Activated CD8-positive, alpha-beta memory T cell treated with anti-CD3 and anti-CD28 coated beads, Interleukin-2, amount 10 ng/mL, durations not matched to agents 7 days and 5 days (primary cell): ENCODE data around the gene SLMAP. TPM values are rescaled to one million over a fixed set of nuclear protein-coding genes. Genes with fewer than 3 reads are reported as not detected.

ENCODE experiments used
- ATAC-seq: fragments of 150-1000 bp; cut with Tn5 transposase; one replicate; pipeline ENCODE4 v1.10.0; 2021; ENCODE audit warnings: moderate library complexity
- CTCF ChIA-PET: fragments of 350-600 bp; sonication (Branson Sonifier 250); formaldehyde crosslinking; loops from one replicate; lab custom pipeline; 2021; ENCODE audit warnings: antibody characterized with exemption; lab: Charles Lee
- DNase-seq: peaks from one replicate; pipeline ENCODE4 v3.0.0-alpha.2; 2020
- H3K27ac Mint-ChIP-seq: one replicate; pipeline ENCODE4 v1.8.0; 2021; ENCODE audit warnings: mild to moderate bottlenecking, mixed read lengths
- H3K27me3 Mint-ChIP-seq: one replicate; pipeline ENCODE4 v1.8.0; 2021; ENCODE audit warnings: mixed read lengths
- H3K36me3 Mint-ChIP-seq: one replicate; pipeline ENCODE4 v1.8.0; 2021; ENCODE audit warnings: mild to moderate bottlenecking, mixed read lengths
- H3K4me1 Mint-ChIP-seq: one replicate; pipeline ENCODE4 v1.8.0; 2021; ENCODE audit warnings: mixed read lengths
- H3K4me3 Mint-ChIP-seq: one replicate; pipeline ENCODE4 v1.8.0; 2021; ENCODE audit warnings: mild to moderate bottlenecking, moderate library complexity, mixed read lengths
- H3K9me3 Mint-ChIP-seq: one replicate; pipeline ENCODE4 v1.8.0; 2022; ENCODE audit warnings: low read depth, mixed read lengths
- total RNA-seq, 2 experiments: library from RNA; stranded (reverse); gene quantifications; one replicate each; pipeline ENCODE4 v1.2.3, GENCODE V29; 2021

Gene SLMAP
- total RNA-seq, 2 experiments from 2014 or later, result 57.6 to 69.6 TPM

GRCh38 chr3:57758686-57759085 lies 2.6 kb downstream of the SLMAP start:
- Mint-ChIP-seq H3K4me3 (peak overlapping the region; percentile 94), H3K36me3 (peaks cover 38% of the 10 kb centered on the region), H3K27ac (no peak overlapping the region), H3K4me1 (peaks cover 53% of the 10 kb centered on the region), H3K9me3 (no peaks in the 10 kb centered on the region), H3K27me3 (peaks cover 3% of the 10 kb centered on the region)
- CTCF ChIA-PET, result interaction anchor here (1.6 kb wide), 1 partner anchor 9 kb away, joined by 5 read pairs; no protein-coding TSS in a partner anchor
- ATAC-seq, result no peak
- DNase-seq, result no peak

DNA sequence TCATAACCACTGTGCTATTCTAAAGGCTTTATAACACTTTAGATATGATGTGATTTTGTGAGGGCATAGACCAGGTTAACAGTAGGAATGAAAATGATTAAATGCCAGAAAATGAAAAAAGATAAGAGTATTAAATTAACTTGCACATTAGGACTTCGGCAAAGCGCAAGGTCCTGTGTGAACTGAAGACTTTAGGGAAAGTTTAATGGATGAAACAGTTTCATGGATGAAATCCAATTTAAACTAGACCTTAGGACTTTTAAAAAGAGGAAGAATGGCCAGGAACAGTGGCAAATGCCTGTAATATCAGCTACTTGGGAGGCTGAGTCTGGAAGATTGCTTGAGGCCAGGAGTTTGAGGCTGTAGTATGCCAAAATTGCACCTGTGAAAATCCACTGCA lies 8.7 kb downstream of the SLMAP start:
- no peaks in the 10 kb centered on the region for H3K27me3 Mint-ChIP-seq
- ATAC-seq (no peak), DNase-seq (no peak)
- H3K9me3 Mint-ChIP-seq, result no peaks in the 10 kb centered on the region
- no peak overlapping the region for H3K27ac Mint-ChIP-seq
- H3K4me3 Mint-ChIP-seq, result no peak overlapping the region
- peaks cover 43% of the 10 kb centered on the region for H3K4me1 Mint-ChIP-seq
- H3K36me3 Mint-ChIP-seq, result peaks cover 54% of the 10 kb centered on the region
- CTCF ChIA-PET, result no interaction called here

GRCh38 chr3:57768595-57768994 lies 12.5 kb downstream of the SLMAP start:
- Mint-ChIP-seq H3K27me3 (no peaks in the 10 kb centered on the region), H3K27ac (no peak overlapping the region), H3K36me3 (peaks cover 46% of the 10 kb centered on the region), H3K9me3 (no peaks in the 10 kb centered on the region), H3K4me1 (peaks cover 26% of the 10 kb centered on the region), H3K4me3 (no peak overlapping the region)
- no peak for DNase-seq
- no peak for ATAC-seq
- CTCF ChIA-PET, result interaction anchor here (1.5 kb wide), 1 partner anchor 9 kb away, joined by 5 read pairs; no protein-coding TSS in a partner anchor

GRCh38 chr3:57770009-57770827 lies 14.1 kb downstream of the SLMAP start:
- CTCF ChIA-PET, result interaction anchor here (2.1 kb wide), 1 partner anchor 14 kb away, joined by 5 read pairs; the partner anchor contains the start of gene SLMAP
- Mint-ChIP-seq H3K4me1 (peaks cover 11% of the 10 kb centered on the region), H3K9me3 (no peaks in the 10 kb centered on the region), H3K27me3 (no peaks in the 10 kb centered on the region), H3K4me3 (no peak overlapping the region), H3K36me3 (peaks cover 34% of the 10 kb centered on the region), H3K27ac (no peak overlapping the region)
- DNase-seq (no peak), ATAC-seq (no peak)

- CTCF ChIA-PET, result no interaction called here
- DNase-seq, result no peak
- no peaks in the 10 kb centered on the region for H3K27me3 Mint-ChIP-seq
- peaks cover 6% of the 10 kb centered on the region for H3K4me1 Mint-ChIP-seq
- H3K36me3 Mint-ChIP-seq, result peaks cover 24% of the 10 kb centered on the region
- ATAC-seq, result no peak
- no peaks in the 10 kb centered on the region for H3K9me3 Mint-ChIP-seq
- no peak overlapping the region for H3K27ac Mint-ChIP-seq
- no peak overlapping the region for H3K4me3 Mint-ChIP-seq
Measured at GRCh38 chr3:57772251-57772650, 16.1 kb downstream of the SLMAP start.

DNA sequence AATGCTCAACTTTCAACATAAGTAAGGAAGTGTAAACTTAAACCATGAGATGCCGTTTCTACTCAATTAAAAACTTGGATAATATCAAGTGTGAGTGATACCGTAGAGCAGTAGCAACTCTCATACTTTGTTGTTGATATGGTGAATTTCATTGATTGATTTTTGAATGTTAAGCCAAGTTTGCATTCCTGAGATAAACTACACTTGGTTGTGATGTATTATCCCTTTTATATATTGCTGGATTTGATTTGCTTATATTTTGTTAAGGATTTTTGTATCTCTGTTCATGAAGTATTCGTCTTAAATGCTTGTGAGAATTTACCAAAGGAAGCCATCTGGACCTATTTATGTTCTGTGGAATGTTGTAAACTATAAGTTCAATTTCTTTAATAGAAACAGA lies 21.7 kb downstream of the SLMAP start:
- H3K9me3 Mint-ChIP-seq, result no peaks in the 10 kb centered on the region
- ATAC-seq, result no peak
- peaks cover 6% of the 10 kb centered on the region for H3K4me1 Mint-ChIP-seq
- H3K27ac Mint-ChIP-seq, result no peak overlapping the region
- H3K36me3 Mint-ChIP-seq, result peaks cover 14% of the 10 kb centered on the region
- CTCF ChIA-PET, result interaction anchor here (0.7 to 1.1 kb wide), 2 partner anchors 10 to 400 kb away, joined by 3 read pairs; no protein-coding TSS in a partner anchor
- DNase-seq, result no peak
- no peak overlapping the region for H3K4me3 Mint-ChIP-seq
- no peaks in the 10 kb centered on the region for H3K27me3 Mint-ChIP-seq

DNA sequence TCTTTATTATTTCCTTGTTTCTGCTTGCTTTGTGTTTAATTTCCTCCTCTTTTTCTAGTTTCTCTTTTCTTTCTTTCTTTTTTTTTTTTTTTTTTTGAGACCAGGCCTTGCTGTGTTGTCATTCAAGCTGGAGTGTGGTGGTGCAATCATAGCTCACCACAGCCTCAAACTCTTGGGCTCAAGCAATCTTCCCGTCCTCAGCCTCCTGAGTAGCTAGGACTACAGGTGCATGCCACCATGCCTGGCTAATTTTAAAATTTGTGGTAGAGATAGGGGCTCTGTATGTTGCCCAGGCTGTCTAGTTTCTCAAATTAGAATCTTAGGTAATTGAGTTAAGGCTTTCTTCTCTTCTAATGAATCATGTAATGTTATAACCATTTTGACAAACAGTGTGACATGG lies 22.4 kb downstream of the SLMAP start:
- peaks cover 15% of the 10 kb centered on the region for H3K36me3 Mint-ChIP-seq
- ATAC-seq (no peak), DNase-seq (no peak)
- H3K9me3 Mint-ChIP-seq, result no peaks in the 10 kb centered on the region
- no peak overlapping the region for H3K27ac Mint-ChIP-seq
- CTCF ChIA-PET, result interaction anchor here (0.7 to 1.1 kb wide), 2 partner anchors 9 to 95 kb away, joined by 3 read pairs; no protein-coding TSS in a partner anchor
- no peak overlapping the region for H3K4me3 Mint-ChIP-seq
- H3K4me1 Mint-ChIP-seq, result peaks cover 6% of the 10 kb centered on the region
- no peaks in the 10 kb centered on the region for H3K27me3 Mint-ChIP-seq

DNA sequence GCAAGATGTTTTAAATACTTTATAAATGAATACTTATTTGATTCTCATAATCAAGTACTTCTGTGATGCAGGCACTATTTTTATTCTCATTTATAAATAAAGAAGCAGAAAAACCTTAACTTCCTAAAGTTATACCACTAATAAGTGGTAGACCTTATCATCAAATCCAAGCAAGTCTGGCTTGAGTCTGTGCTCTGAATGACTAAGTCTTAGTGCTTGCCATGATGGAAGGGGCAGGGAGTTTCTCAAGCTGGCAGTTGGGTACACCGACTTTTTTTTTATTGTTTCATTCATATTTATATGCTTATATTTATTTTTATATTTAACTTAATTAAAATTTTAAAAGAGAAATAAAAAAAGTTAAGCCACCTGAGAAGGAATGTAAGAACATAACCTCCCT lies 23.6 kb downstream of the SLMAP start:
- Mint-ChIP-seq H3K27me3 (no peaks in the 10 kb centered on the region), H3K36me3 (peaks cover 16% of the 10 kb centered on the region), H3K9me3 (no peaks in the 10 kb centered on the region), H3K4me3 (no peak overlapping the region), H3K27ac (no peak overlapping the region), H3K4me1 (peaks cover 6% of the 10 kb centered on the region)
- CTCF ChIA-PET, result no interaction called here
- DNase-seq (no peak), ATAC-seq (no peak)

DNA sequence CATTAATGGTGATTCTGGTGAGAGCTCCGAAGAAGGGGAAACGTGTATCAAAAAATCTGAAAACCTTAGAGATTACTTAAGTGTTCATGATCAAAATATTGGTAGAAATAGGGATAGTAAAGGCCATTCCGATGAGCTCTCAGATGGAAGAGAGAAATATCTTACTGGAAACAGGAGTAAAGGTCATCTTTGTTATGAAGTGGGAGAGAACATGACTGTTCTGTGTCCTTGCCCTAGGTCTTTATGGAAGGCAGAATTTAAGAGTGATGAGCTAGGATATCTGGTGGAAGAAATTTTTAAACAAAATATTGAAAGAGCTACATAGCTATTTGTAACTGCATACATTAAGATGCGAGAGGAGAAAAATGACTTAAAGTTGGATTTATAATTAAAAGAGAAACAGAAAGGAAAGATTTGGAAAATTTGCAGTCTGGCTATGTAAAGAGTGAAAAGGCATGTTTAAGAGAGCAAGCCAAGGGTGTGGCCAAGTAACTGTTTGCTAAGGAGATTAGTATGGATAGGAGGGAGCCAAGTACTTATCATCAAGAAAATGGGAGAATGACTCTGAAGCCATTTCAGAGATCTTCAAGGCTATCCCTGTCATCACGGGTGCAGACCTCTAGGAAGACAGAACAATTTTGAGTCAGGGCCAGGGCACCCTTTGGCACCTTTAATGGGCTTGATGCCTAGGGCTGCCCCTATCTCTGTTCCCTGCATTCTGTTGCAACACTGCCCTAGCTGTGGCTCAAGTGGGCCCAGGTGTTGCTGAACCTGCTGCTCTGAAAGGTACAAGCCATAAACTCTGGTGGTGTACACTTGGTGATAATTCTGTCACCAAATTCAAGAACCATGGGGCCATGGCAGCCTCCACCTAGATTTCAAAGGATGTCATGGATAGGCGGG lies 27.3 kb downstream of the SLMAP start:
- no peak for DNase-seq
- CTCF ChIA-PET, result interaction anchor here (1.3 kb wide), 1 partner anchor 39 kb away, joined by 3 read pairs; no protein-coding TSS in a partner anchor
- no peaks in the 10 kb centered on the region for H3K9me3 Mint-ChIP-seq
- peaks cover 3% of the 10 kb centered on the region for H3K4me1 Mint-ChIP-seq
- H3K36me3 Mint-ChIP-seq, result peaks cover 16% of the 10 kb centered on the region
- no peaks in the 10 kb centered on the region for H3K27me3 Mint-ChIP-seq
- no peak for ATAC-seq
- no peak overlapping the region for H3K27ac Mint-ChIP-seq
- H3K4me3 Mint-ChIP-seq, result no peak overlapping the region

GRCh38 chr3:57784089-57784735 lies 28.1 kb downstream of the SLMAP start:
- Mint-ChIP-seq H3K4me3 (no peak overlapping the region), H3K4me1 (no peaks in the 10 kb centered on the region), H3K36me3 (peaks cover 15% of the 10 kb centered on the region), H3K9me3 (no peaks in the 10 kb centered on the region), H3K27ac (no peak overlapping the region), H3K27me3 (no peaks in the 10 kb centered on the region)
- DNase-seq (no peak), ATAC-seq (no peak)
- CTCF ChIA-PET, result no interaction called here

- Mint-ChIP-seq H3K9me3 (no peaks in the 10 kb centered on the region), H3K4me3 (no peak overlapping the region), H3K36me3 (peaks cover 15% of the 10 kb centered on the region), H3K27ac (no peak overlapping the region), H3K4me1 (no peaks in the 10 kb centered on the region), H3K27me3 (no peaks in the 10 kb centered on the region)
- ATAC-seq, result no peak
- no peak for DNase-seq
- CTCF ChIA-PET, result no interaction called here
Measured at GRCh38 chr3:57785446-57785845, 29.3 kb downstream of the SLMAP start.

- CTCF ChIA-PET, result interaction anchor here (1.3 to 1.4 kb wide), 2 partner anchors 10 to 29 kb away, joined by 3 read pairs; no protein-coding TSS in a partner anchor
- peaks cover 2% of the 10 kb centered on the region for H3K4me1 Mint-ChIP-seq
- no peak overlapping the region for H3K4me3 Mint-ChIP-seq
- H3K27ac Mint-ChIP-seq, result no peak overlapping the region
- H3K36me3 Mint-ChIP-seq, result peaks cover 9% of the 10 kb centered on the region
- H3K27me3 Mint-ChIP-seq, result no peaks in the 10 kb centered on the region
- no peak for DNase-seq
- ATAC-seq, result no peak
- no peaks in the 10 kb centered on the region for H3K9me3 Mint-ChIP-seq
Measured at GRCh38 chr3:57787867-57788623, 31.9 kb downstream of the SLMAP start.
